Upper lobe of left lung (tissue), 6 donors: ENCODE measurements around the gene CARS2. TPM values are rescaled to one million over a fixed set of nuclear protein-coding genes. Genes with fewer than 3 reads are reported as not detected.

ENCODE experiments used
- ATAC-seq, 2 donors: fragments of 200-7000 bp; cut with Tn5 transposase; one replicate each; pipeline ENCODE4 v1.9.1; 2022; ENCODE audit warnings: mild to moderate bottlenecking in 2 of 2, moderate library complexity in 2 of 2; ENCODE audit not compliant: low FRiP score in 2 of 2
- DNase-seq, 2 donors: peaks; one replicate each; pipeline ENCODE4 v3.0.0-alpha.2; 2019 to 2020
- H3K27ac ChIP-seq, 4 donors: fragments of 200-600 bp; sonication (generic); one replicate each; pipeline ENCODE4 v1.5.1; 2016 to 2019
- H3K27me3 ChIP-seq, 4 donors: fragments of 200-600 bp; sonication (generic); one replicate each; pipeline ENCODE4 v1.5.1; 2017 to 2019
- H3K36me3 ChIP-seq, 4 donors: fragments of 200-600 bp; sonication (generic); one replicate each; pipeline ENCODE4 v1.5.1; 2016 to 2019
- H3K4me1 ChIP-seq, 4 donors: fragments of 200-600 bp; sonication (generic); one replicate each; pipeline ENCODE4 v1.5.1; 2018 to 2019
- H3K4me3 ChIP-seq, 4 donors: fragments of 200-600 bp; sonication (generic); one replicate each; pipeline ENCODE4 v1.5.1; 2017 to 2019; ENCODE audit warnings: mild to moderate bottlenecking in 2 of 4, moderate library complexity in 1 of 4
- H3K9me3 ChIP-seq, 4 donors: fragments of 200-600 bp; sonication (generic); one replicate each; pipeline ENCODE4 v1.5.1; 2018 to 2019
- CTCF ChIP-seq, 6 experiments: fragments of 450-650 bp in 4 of 6; fragments of 200-600 bp in 2 of 6; sonication (generic) in 2 of 6; IDR thresholded peaks; one replicate each; pipeline ENCODE4 v1.5.1; 2016 to 2019; ENCODE audit warnings: antibody characterized with exemption in 6 of 6
- EP300 ChIP-seq, 4 donors: sonication (generic); formaldehyde crosslinking; IDR thresholded peaks; one replicate each; pipeline ENCODE4 v1.5.1; 2017; ENCODE audit warnings: antibody characterized with exemption in 4 of 4, control low read depth in 2 of 4
- POLR2A ChIP-seq, 4 donors: fragments of 450-650 bp; IDR thresholded peaks; one replicate each; pipeline ENCODE4 v1.5.1; 2016 to 2017; ENCODE audit warnings: antibody characterized with exemption in 4 of 4, mild to moderate bottlenecking in 2 of 4
- POLR2AphosphoS5 ChIP-seq, 2 donors: sonication (generic); formaldehyde crosslinking; IDR thresholded peaks; one replicate each; pipeline ENCODE4 v1.5.1; 2017; ENCODE audit warnings: antibody characterized with exemption in 2 of 2
- WGBS, 2 donors: methylation state at CpG; one replicate each; pipeline ENCODE4 v1.1.5; 2017 to 2018; 5-methylcytosine and 5-hydroxymethylcytosine counted together
- total RNA-seq, 6 donors: library from RNA; depleted of rRNA in 4 of 6; stranded (reverse); fragments of >200 nt in 4 of 6; gene quantifications; one replicate each; pipeline versions ENCODE4 v1.1.0 to v1.2.1, GENCODE V29; 2016 to 2021
- donor health status: DM: no; HTN: no; CAD: no; lungs with moderate emphysema.
- donor health status: DM: no; HTN: yes; CAD: no; lungs with severe emphysema.

CARS2 gene
- total RNA-seq, 6 donors from 2014 or later = 53.2 to 107 (median 63.0) TPM

GRCh38 chr13:110690516-110690915 is 15.4 kb downstream of the CARS2 start:
- H3K9me3 ChIP-seq = no peaks in the 10 kb centered on the region
- 93 to 100% methylated on average over 7 to 8 of the region's 8 CpGs for WGBS, 2 donors
- TF ChIP-seq POLR2A (IDR thresholded peaks at IDR 0.05) = no peak
- no peak for TF ChIP-seq CTCF (IDR thresholded peaks at IDR 0.05)
- TF ChIP-seq POLR2AphosphoS5 (IDR thresholded peaks at IDR 0.05) = no peak
- no peak for TF ChIP-seq EP300 (IDR thresholded peaks at IDR 0.05)
- H3K27ac ChIP-seq = no peak overlapping the region
- H3K27me3 ChIP-seq = no peaks in the 10 kb centered on the region
- no peaks in the 10 kb centered on the region for H3K4me1 ChIP-seq
- H3K36me3 ChIP-seq = peaks cover 2 to 82% (median 31%) of the 10 kb centered on the region in 4 donors
- H3K4me3 ChIP-seq = no peak overlapping the region
- DNase-seq (no peak), ATAC-seq (peak in 1 of 2 donors; percentile 40)

GRCh38 chr13:110689711-110690110 is 16.2 kb downstream of the CARS2 start:
- Histone ChIP-seq H3K9me3 (no peaks in the 10 kb centered on the region), H3K36me3 (peaks cover 2 to 81% (median 34%) of the 10 kb centered on the region in 4 donors), H3K27me3 (no peaks in the 10 kb centered on the region), H3K27ac (no peak overlapping the region), H3K4me1 (no peaks in the 10 kb centered on the region), H3K4me3 (no peak overlapping the region)
- 93 to 96% methylated on average over 12 of the region's 12 CpGs for WGBS, 2 donors
- ATAC-seq (no peak), DNase-seq (no peak)
- TF ChIP-seq POLR2A (IDR thresholded peaks at IDR 0.05) = no peak
- no peak for TF ChIP-seq POLR2AphosphoS5 (IDR thresholded peaks at IDR 0.05)
- TF ChIP-seq EP300 (IDR thresholded peaks at IDR 0.05) = no peak
- TF ChIP-seq CTCF (IDR thresholded peaks at IDR 0.05) = no peak

GRCh38 chr13:110689041-110689440 is 16.9 kb downstream of the CARS2 start:
- DNase-seq = no peak
- Histone ChIP-seq H3K9me3 (no peaks in the 10 kb centered on the region), H3K4me1 (no peaks in the 10 kb centered on the region), H3K36me3 (peaks cover 2 to 80% (median 34%) of the 10 kb centered on the region in 4 donors), H3K27ac (no peak overlapping the region), H3K4me3 (no peak overlapping the region), H3K27me3 (no peaks in the 10 kb centered on the region)
- TF ChIP-seq POLR2A (IDR thresholded peaks at IDR 0.05) (no peak), CTCF (IDR thresholded peaks at IDR 0.05) (no peak)
- ATAC-seq = peak in 1 of 2 donors; percentile 24
- 84 to 90% methylated on average over 9 of the region's 9 CpGs for WGBS, 2 donors

GRCh38 chr13:110687736-110688135 is 18.2 kb downstream of the CARS2 start:
- no peak for TF ChIP-seq POLR2AphosphoS5 (IDR thresholded peaks at IDR 0.05)
- Histone ChIP-seq H3K36me3 (peaks cover 2 to 81% (median 39%) of the 10 kb centered on the region in 4 donors), H3K27ac (no peak overlapping the region), H3K27me3 (no peaks in the 10 kb centered on the region), H3K4me3 (no peak overlapping the region), H3K4me1 (no peaks in the 10 kb centered on the region), H3K9me3 (no peaks in the 10 kb centered on the region)
- no peak for DNase-seq
- ATAC-seq = no peak
- 92 to 96% methylated on average over 16 of the region's 16 CpGs for whole genome bisulfite sequencing, 2 donors

- Histone ChIP-seq H3K27me3 (no peaks in the 10 kb centered on the region), H3K4me1 (no peaks in the 10 kb centered on the region), H3K9me3 (no peaks in the 10 kb centered on the region), H3K36me3 (peaks cover 4 to 88% (median 51%) of the 10 kb centered on the region in 4 donors), H3K27ac (no peak overlapping the region), H3K4me3 (no peak overlapping the region)
- WGBS, 2 donors = 89 to 93% methylated on average over 11 of the region's 11 CpGs
- DNase-seq = no peak
- TF ChIP-seq POLR2AphosphoS5 (IDR thresholded peaks at IDR 0.05) = no peak
- no peak for TF ChIP-seq EP300 (IDR thresholded peaks at IDR 0.05)
- TF ChIP-seq POLR2A (IDR thresholded peaks at IDR 0.05) = no peak
- TF ChIP-seq CTCF (IDR thresholded peaks at IDR 0.05) = no peak
- no peak for ATAC-seq
These were observed 20.5 kb downstream of the CARS2 start for GRCh38 chr13:110685305-110686020.
